NCI-H460 (cell line): ENCODE data around the gene MED7. TPM values are rescaled to one million over a fixed set of nuclear protein-coding genes. Genes with fewer than 3 reads are reported as not detected.

ENCODE experiments used
- DNase-seq: peaks from one replicate; pipeline ENCODE4 v3.0.0-alpha.2; 2016; ENCODE audit warnings: low read depth; ENCODE audit errors: extremely low read depth
- total RNA-seq: library from RNA; depleted of rRNA; stranded (reverse); fragments of >200 nt; shearing (Covaris generic); gene quantifications from 2 replicates; pipeline ENCODE4 v1.2.3, GENCODE V29; 2014; rRNA removed

MED7 gene
- total RNA-seq, 1 experiment from 2014 or later, result 20.9 TPM

GRCh38 chr5:157107508-157107907 lies 35.2 kb downstream of the MED7 start:
- DNase-seq, result no peak

GRCh38 chr5:157106630-157107461 lies 35.8 kb downstream of the MED7 start:
- no peak for DNase-seq

GRCh38 chr5:157100140-157100679 lies 42.5 kb downstream of the MED7 start:
- DNase-seq, result peak; percentile 15

- DNase-seq, result no peak
Measured at GRCh38 chr5:157088342-157088990, 54.2 kb downstream of the MED7 start.

Other genes starting within 250 kb of the MED7 start
- gene TIMD4, start 179.6 kb downstream of the MED7 start, total RNA-seq, result not detected in 2 replicates
- gene HAVCR1, start 83.7 kb downstream of the MED7 start, total RNA-seq, result not detected in 2 replicates
- gene HAVCR2, start 33.8 kb downstream of the MED7 start, total RNA-seq, result not detected in 2 replicates
- not detected in 2 replicates for gene GARIN3, start 23.4 kb upstream of the MED7 start, total RNA-seq
- gene ITK, start 38.0 kb upstream of the MED7 start, total RNA-seq, result 0.07 and 0.46 TPM in 2 replicates
- 45.3 and 49.9 TPM in 2 replicates for gene CYFIP2, start 123.3 kb upstream of the MED7 start, total RNA-seq